OCI-LY3 (cell line): ENCODE results near the gene MYO5B.

Experiments used
- CTCF ChIP-seq: fragments of 200-600, 300-600 bp; sonication (generic); IDR thresholded peaks from 2 replicates; pipeline ENCODE4 v1.5.1; 2014; ENCODE audit warnings: antibody characterized with exemption, low read length, low read depth
- EZH2phosphoT487 ChIP-seq: fragments of 200-600 bp; shearing (Covaris generic); IDR thresholded peaks from 2 replicates; pipeline ENCODE4 v1.6.1; 2018; ENCODE audit warnings: antibody characterized with exemption, mixed run types, low read depth

- TF ChIP-seq CTCF (no peak), EZH2phosphoT487 (no peak)
These were observed 87.4 kb downstream of the MYO5B start for GRCh38 chr18:50107468-50107977.
